Right renal cortex interstitium (tissue), 3 donors: ENCODE measurements around the gene PGS1. TPM values are rescaled to one million over a fixed set of nuclear protein-coding genes. Genes with fewer than 3 reads are reported as not detected.

Experiments
- DNase-seq, 3 donors: peaks; one replicate each; pipeline ENCODE4 v3.0.0-alpha.2; 2013; ENCODE audit warnings: low read depth in 3 of 3, low spot score in 2 of 3
- polyA plus RNA-seq, 3 donors: library from polyadenylated mRNA; unstranded; fragments of 120-200 nt; gene quantifications; one replicate each; pipeline ENCODE4 v1.2.1, GENCODE V29; 2013; ENCODE audit not compliant: insufficient read length in 3 of 3

PGS1 gene
- polyA plus RNA-seq, 3 donors: 38.8 to 41.3 (median 39.1) TPM

- DNase-seq: no peak
Measured at GRCh38 chr17:78362671-78363070, 15.8 kb upstream of the PGS1 start.

GRCh38 chr17:78364436-78365281 is 13.8 kb upstream of the PGS1 start:
- DNase-seq: no peak

GRCh38 chr17:78365561-78366108 is 12.8 kb upstream of the PGS1 start:
- peak in 2 of 3 donors; percentile 65 to 68 for DNase-seq

- no peak for DNase-seq
Measured at GRCh38 chr17:78366109-78366848, 12.2 kb upstream of the PGS1 start.

- no peak for DNase-seq
Measured at GRCh38 chr17:78367193-78367592, 11.3 kb upstream of the PGS1 start.

GRCh38 chr17:78368348-78368747 is 10.1 kb upstream of the PGS1 start:
- DNase-seq: no peak

GRCh38 chr17:78368854-78369495 is 9.5 kb upstream of the PGS1 start:
- no peak for DNase-seq

- DNase-seq: no peak
Measured at GRCh38 chr17:78369791-78370381, 8.6 kb upstream of the PGS1 start.

GRCh38 chr17:78371056-78371455 is 7.4 kb upstream of the PGS1 start:
- no peak for DNase-seq

GRCh38 chr17:78372841-78373240 is 5.6 kb upstream of the PGS1 start:
- DNase-seq: no peak

GRCh38 chr17:78374189-78374588 is 4.3 kb upstream of the PGS1 start:
- no peak for DNase-seq

- no peak for DNase-seq
Measured at GRCh38 chr17:78374631-78375274, 3.7 kb upstream of the PGS1 start.

GRCh38 chr17:78375401-78376151 is 2.9 kb upstream of the PGS1 start:
- no peak for DNase-seq

- DNase-seq: no peak
Measured at GRCh38 chr17:78376161-78376560, 2.3 kb upstream of the PGS1 start.

- no peak for DNase-seq
Measured at GRCh38 chr17:78377858-78378224, 608 bp upstream of the PGS1 start.

- DNase-seq: no peak
Measured at GRCh38 chr17:78379131-78379491, 662 bp downstream of the PGS1 start.

- no peak for DNase-seq
Measured at GRCh38 chr17:78380370-78380769, 1.9 kb downstream of the PGS1 start.

GRCh38 chr17:78381601-78382232 is 3.3 kb downstream of the PGS1 start:
- no peak for DNase-seq

GRCh38 chr17:78383725-78384471 is 5.4 kb downstream of the PGS1 start:
- DNase-seq: no peak
